ENCODE data around the gene NR2F1-AS1.
"Not testable (repeated sequence)": the region's sequence is repeated elsewhere in the genome, so short reads cannot be mapped to it uniquely, and the experiment has no call there.

The NR2F1-AS1 gene

GRCh38 chr5:93576994-93577853, 3.8 kb downstream of the NR2F1-AS1 start:
- no peak for DNase-seq (ENCODE audit: low read depth in 2 of 2)

GRCh38 chr5:93575461-93576414, 5.3 kb downstream of the NR2F1-AS1 start:
- DNase-seq (ENCODE audit: low read depth in 2 of 2): no peak

- DNase-seq (ENCODE audit: low read depth in 2 of 2): no peak
Measured at GRCh38 chr5:93574491-93575305, 6.3 kb downstream of the NR2F1-AS1 start.

GRCh38 chr5:93573354-93574351, 7.4 kb downstream of the NR2F1-AS1 start:
- no peak for DNase-seq (ENCODE audit: low read depth in 2 of 2)

- no peak for DNase-seq (ENCODE audit: low read depth in 2 of 2)
Measured at GRCh38 chr5:93572608-93573353, 8.2 kb downstream of the NR2F1-AS1 start.

- DNase-seq (ENCODE audit: low read depth in 2 of 2): no peak
Measured at GRCh38 chr5:93572101-93572607, 8.9 kb downstream of the NR2F1-AS1 start.

- no peak for DNase-seq (ENCODE audit: low read depth in 2 of 2)
Measured at GRCh38 chr5:93571114-93571949, 9.7 kb downstream of the NR2F1-AS1 start.

- no peak for DNase-seq (ENCODE audit: low read depth in 2 of 2)
Measured at GRCh38 chr5:93570294-93571113, 10.5 kb downstream of the NR2F1-AS1 start.

- DNase-seq (ENCODE audit: low read depth in 2 of 2): no peak
Measured at GRCh38 chr5:93569300-93570160, 11.5 kb downstream of the NR2F1-AS1 start.

GRCh38 chr5:93567424-93567823, 13.6 kb downstream of the NR2F1-AS1 start:
- DNase-seq (ENCODE audit: low read depth in 2 of 2): no peak

GRCh38 chr5:93566091-93566490, 14.9 kb downstream of the NR2F1-AS1 start:
- DNase-seq (ENCODE audit: low read depth in 2 of 2): no peak

GRCh38 chr5:93557021-93557604, 23.9 kb downstream of the NR2F1-AS1 start:
- DNase-seq (ENCODE audit: low read depth in 2 of 2): no peak

- DNase-seq (ENCODE audit: low read depth in 2 of 2): not testable (repeated sequence)
Measured at GRCh38 chr5:93549594-93549993, 31.4 kb downstream of the NR2F1-AS1 start.

- DNase-seq (ENCODE audit: low read depth in 2 of 2): no peak
Measured at GRCh38 chr5:93545872-93546271, 35.1 kb downstream of the NR2F1-AS1 start.

GRCh38 chr5:93532370-93532769, 48.6 kb downstream of the NR2F1-AS1 start:
- no peak for DNase-seq (ENCODE audit: low read depth in 2 of 2)

GRCh38 chr5:93521815-93522214, 59.2 kb downstream of the NR2F1-AS1 start:
- not testable (repeated sequence) for DNase-seq (ENCODE audit: low read depth in 2 of 2)
